Breast epithelium (tissue), 3 donors: ENCODE results near the gene UBE2E1.

Source experiments
- POLR2A ChIP-seq: fragments of 450-650 bp; IDR thresholded peaks from one replicate; pipeline ENCODE4 v1.6.1; 2016; ENCODE audit warnings: antibody characterized with exemption, mild to moderate bottlenecking, moderate library complexity
- TF ChIP-seq, protein P1 (sequence below), 3 donors: fragments of 450-650 bp; IDR thresholded peaks; one replicate each; pipeline ENCODE4 v1.5.1; 2016 to 2017; ENCODE audit warnings: antibody characterized with exemption in 3 of 3, mild to moderate bottlenecking in 3 of 3, moderate library complexity in 3 of 3

DNA sequence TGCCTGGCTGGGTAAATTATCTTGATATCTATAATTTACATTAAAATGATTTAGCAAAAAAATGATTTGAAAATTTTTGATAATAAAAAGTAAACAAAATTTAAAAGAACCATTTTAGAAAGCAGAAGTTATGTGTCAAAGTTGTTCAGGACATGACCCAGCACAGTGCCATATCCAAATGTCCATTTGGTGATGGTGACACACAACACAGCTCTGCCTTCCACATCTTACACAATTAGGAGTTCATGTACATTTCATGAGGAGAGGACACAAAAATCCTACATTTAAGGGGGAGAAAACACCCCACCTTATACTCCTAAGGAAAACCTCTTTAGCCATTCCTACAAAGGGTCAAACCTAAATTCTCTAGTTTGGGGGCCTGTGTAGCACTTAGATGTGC lies 10.7 kb upstream of the UBE2E1 start:
- TF ChIP-seq, protein P1, sequence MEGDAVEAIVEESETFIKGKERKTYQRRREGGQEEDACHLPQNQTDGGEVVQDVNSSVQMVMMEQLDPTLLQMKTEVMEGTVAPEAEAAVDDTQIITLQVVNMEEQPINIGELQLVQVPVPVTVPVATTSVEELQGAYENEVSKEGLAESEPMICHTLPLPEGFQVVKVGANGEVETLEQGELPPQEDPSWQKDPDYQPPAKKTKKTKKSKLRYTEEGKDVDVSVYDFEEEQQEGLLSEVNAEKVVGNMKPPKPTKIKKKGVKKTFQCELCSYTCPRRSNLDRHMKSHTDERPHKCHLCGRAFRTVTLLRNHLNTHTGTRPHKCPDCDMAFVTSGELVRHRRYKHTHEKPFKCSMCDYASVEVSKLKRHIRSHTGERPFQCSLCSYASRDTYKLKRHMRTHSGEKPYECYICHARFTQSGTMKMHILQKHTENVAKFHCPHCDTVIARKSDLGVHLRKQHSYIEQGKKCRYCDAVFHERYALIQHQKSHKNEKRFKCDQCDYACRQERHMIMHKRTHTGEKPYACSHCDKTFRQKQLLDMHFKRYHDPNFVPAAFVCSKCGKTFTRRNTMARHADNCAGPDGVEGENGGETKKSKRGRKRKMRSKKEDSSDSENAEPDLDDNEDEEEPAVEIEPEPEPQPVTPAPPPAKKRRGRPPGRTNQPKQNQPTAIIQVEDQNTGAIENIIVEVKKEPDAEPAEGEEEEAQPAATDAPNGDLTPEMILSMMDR (IDR thresholded peaks at IDR 0.05), result no peak
- no peak for TF ChIP-seq POLR2A
